Measurements from ENCODE around the gene ASIC3. TPM values are rescaled to one million over a fixed set of nuclear protein-coding genes. Genes with fewer than 3 reads are reported as not detected.

Gene ASIC3
- total RNA-seq, 1 donor from 2014 or later, result 5.8 TPM

- peaks cover 7% of the 10 kb centered on the region for H3K36me3 Mint-ChIP-seq (ENCODE audit: unreplicated experiment)
- H3K9me3 Mint-ChIP-seq (ENCODE audit: unreplicated experiment), result no peaks in the 10 kb centered on the region
- DNase-seq (ENCODE audit: extremely low spot score, unreplicated experiment), result no peak
- no peak for TF ChIP-seq CTCF (IDR thresholded peaks at IDR 0.05)
- no peak overlapping the region for H3K27ac Mint-ChIP-seq (ENCODE audit: unreplicated experiment)
- H3K4me3 Mint-ChIP-seq (ENCODE audit: unreplicated experiment), result no peak overlapping the region
- peaks cover 19% of the 10 kb centered on the region for H3K4me1 Mint-ChIP-seq (ENCODE audit: unreplicated experiment)
- H3K27me3 Mint-ChIP-seq (ENCODE audit: unreplicated experiment), result no peaks in the 10 kb centered on the region
Measured at GRCh38 chr7:151045262-151045661, 3.1 kb upstream of the ASIC3 start.

GRCh38 chr7:151045967-151046366, 2.4 kb upstream of the ASIC3 start:
- no peak overlapping the region for H3K27ac Mint-ChIP-seq (ENCODE audit: unreplicated experiment)

GRCh38 chr7:151046603-151047573, 1.4 kb upstream of the ASIC3 start:
- no peaks in the 10 kb centered on the region for H3K27me3 Mint-ChIP-seq (ENCODE audit: unreplicated experiment)
- no peak overlapping the region for H3K4me3 Mint-ChIP-seq (ENCODE audit: unreplicated experiment)
- DNase-seq (ENCODE audit: extremely low spot score, unreplicated experiment), result no peak
- H3K4me1 Mint-ChIP-seq (ENCODE audit: unreplicated experiment), result peaks cover 21% of the 10 kb centered on the region
- peaks cover 7% of the 10 kb centered on the region for H3K36me3 Mint-ChIP-seq (ENCODE audit: unreplicated experiment)
- no peak overlapping the region for H3K27ac Mint-ChIP-seq (ENCODE audit: unreplicated experiment)
- TF ChIP-seq CTCF (IDR thresholded peaks at IDR 0.05), result no peak
- no peaks in the 10 kb centered on the region for H3K9me3 Mint-ChIP-seq (ENCODE audit: unreplicated experiment)

More at GRCh38 chr7:151045967-151046366, 2.4 kb upstream of the ASIC3 start:
- no peak for TF ChIP-seq CTCF (IDR thresholded peaks at IDR 0.05)
- Mint-ChIP-seq H3K4me3 (ENCODE audit: unreplicated experiment) (no peak overlapping the region), H3K36me3 (ENCODE audit: unreplicated experiment) (peaks cover 7% of the 10 kb centered on the region), H3K9me3 (ENCODE audit: unreplicated experiment) (no peaks in the 10 kb centered on the region), H3K27me3 (ENCODE audit: unreplicated experiment) (no peaks in the 10 kb centered on the region), H3K4me1 (ENCODE audit: unreplicated experiment) (peaks cover 19% of the 10 kb centered on the region)
- DNase-seq (ENCODE audit: extremely low spot score, unreplicated experiment), result no peak

- no peak overlapping the region for H3K4me3 Mint-ChIP-seq (ENCODE audit: unreplicated experiment)
- H3K27me3 Mint-ChIP-seq (ENCODE audit: unreplicated experiment), result no peaks in the 10 kb centered on the region
- no peak for TF ChIP-seq CTCF (IDR thresholded peaks at IDR 0.05)
- no peak overlapping the region for H3K27ac Mint-ChIP-seq (ENCODE audit: unreplicated experiment)
- peaks cover 21% of the 10 kb centered on the region for H3K4me1 Mint-ChIP-seq (ENCODE audit: unreplicated experiment)
- no peaks in the 10 kb centered on the region for H3K9me3 Mint-ChIP-seq (ENCODE audit: unreplicated experiment)
- DNase-seq (ENCODE audit: extremely low spot score, unreplicated experiment), result no peak
- H3K36me3 Mint-ChIP-seq (ENCODE audit: unreplicated experiment), result peaks cover 6% of the 10 kb centered on the region
Measured at GRCh38 chr7:151048911-151049463, 656 bp downstream of the ASIC3 start.

- no peaks in the 10 kb centered on the region for H3K27me3 Mint-ChIP-seq (ENCODE audit: unreplicated experiment)
- no peaks in the 10 kb centered on the region for H3K9me3 Mint-ChIP-seq (ENCODE audit: unreplicated experiment)
- TF ChIP-seq CTCF (IDR thresholded peaks at IDR 0.05), result no peak
- no peak overlapping the region for H3K4me3 Mint-ChIP-seq (ENCODE audit: unreplicated experiment)
- H3K36me3 Mint-ChIP-seq (ENCODE audit: unreplicated experiment), result no peaks in the 10 kb centered on the region
- DNase-seq (ENCODE audit: extremely low spot score, unreplicated experiment), result peak; percentile 91
- H3K27ac Mint-ChIP-seq (ENCODE audit: unreplicated experiment), result no peak overlapping the region
- peaks cover 16% of the 10 kb centered on the region for H3K4me1 Mint-ChIP-seq (ENCODE audit: unreplicated experiment)
Measured at GRCh38 chr7:151051108-151051507, 2.8 kb downstream of the ASIC3 start.
